Measurements from ENCODE around the gene ZNF546.
A peak's percentile ranks its signal among the peaks of the same experiment; 100 is the strongest.

Gene ZNF546

GRCh38 chr19:40053491-40053890, 56.6 kb downstream of the ZNF546 start:
- intact Hi-C loops (cut with micrococcal nuclease) = no loop called here
- Mint-ChIP-seq H3K4me1 (ENCODE audit: low read depth) (peaks cover 39% of the 10 kb centered on the region), H3K36me3 (ENCODE audit: low read depth) (peaks cover 51% of the 10 kb centered on the region), H3K27ac (no peak overlapping the region), H3K27me3 (no peaks in the 10 kb centered on the region), H3K9me3 (peaks cover 37% of the 10 kb centered on the region), H3K4me3 (no peak overlapping the region)

- H3K36me3 Mint-ChIP-seq (ENCODE audit: low read depth) = peaks cover 39% of the 10 kb centered on the region
- H3K27me3 Mint-ChIP-seq = peaks cover 8% of the 10 kb centered on the region
- intact Hi-C loops (cut with micrococcal nuclease) = no loop called here
- H3K4me3 Mint-ChIP-seq = peak overlapping the region; percentile 97
- peaks cover 39% of the 10 kb centered on the region for H3K4me1 Mint-ChIP-seq (ENCODE audit: low read depth)
- H3K27ac Mint-ChIP-seq = peak overlapping the region; percentile 91
- H3K9me3 Mint-ChIP-seq = peaks cover 37% of the 10 kb centered on the region
These were observed 57.8 kb downstream of the ZNF546 start for GRCh38 chr19:40054632-40055031.

DNA sequence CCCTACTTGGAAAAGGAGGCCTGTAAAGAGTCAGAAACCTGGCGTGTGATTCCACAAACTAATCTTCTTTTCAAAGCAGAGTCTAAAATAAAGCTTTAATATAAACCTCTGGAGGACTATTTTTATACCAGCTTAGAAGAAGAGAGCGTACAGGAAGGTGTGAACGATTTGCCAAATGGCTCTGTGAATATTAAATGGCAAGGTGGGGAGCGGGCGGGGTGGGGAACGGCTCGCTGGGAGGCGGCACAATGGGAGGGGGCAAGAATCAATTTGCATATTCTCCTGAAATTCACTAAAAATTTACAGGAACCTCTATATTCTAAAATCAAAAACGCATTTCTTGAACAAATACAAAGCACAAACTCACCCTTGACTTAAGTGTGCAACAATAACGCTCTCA, 58.2 kb downstream of the ZNF546 start:
- Mint-ChIP-seq H3K36me3 (ENCODE audit: low read depth) (peaks cover 35% of the 10 kb centered on the region), H3K4me3 (peak overlapping the region; percentile 97), H3K27me3 (peaks cover 12% of the 10 kb centered on the region), H3K9me3 (peaks cover 37% of the 10 kb centered on the region), H3K4me1 (ENCODE audit: low read depth) (peaks cover 39% of the 10 kb centered on the region), H3K27ac (peak overlapping the region; percentile 91)
- intact Hi-C loops (cut with micrococcal nuclease) = no loop called here

DNA sequence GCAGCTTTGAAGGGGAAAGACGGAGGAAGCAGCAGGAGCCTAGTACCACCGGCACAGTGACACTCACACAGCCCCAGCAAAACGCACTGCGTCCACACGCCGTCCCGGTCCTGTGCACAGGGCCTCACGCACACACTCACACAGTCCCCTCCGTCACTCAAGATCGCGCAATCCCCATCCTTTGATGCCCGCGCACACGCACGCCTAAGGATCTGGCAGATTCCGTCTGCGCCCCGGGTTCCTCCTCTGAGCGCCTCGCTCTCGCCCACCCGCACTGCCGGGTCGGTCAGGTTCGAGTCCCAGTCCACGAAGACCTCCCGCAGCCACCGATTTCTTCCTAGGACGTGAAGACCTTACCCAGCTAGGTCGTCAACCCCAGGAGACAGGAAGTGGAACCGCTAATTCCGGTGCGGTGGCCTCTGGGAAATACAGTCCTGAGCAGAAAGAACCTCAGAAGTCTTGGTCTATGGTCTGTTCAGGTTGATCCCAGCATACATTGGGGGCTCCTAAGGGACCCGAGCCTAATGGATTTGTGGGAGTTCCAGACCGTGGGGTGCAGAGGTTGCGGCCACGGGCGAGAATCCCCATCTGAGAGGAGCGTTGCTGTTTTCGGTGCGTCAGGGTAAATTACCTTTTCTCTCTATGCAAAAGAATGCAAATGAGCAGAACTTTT, 59.1 kb downstream of the ZNF546 start, which contains the start of gene ZNF780B:
Gene ZNF780B (minus strand): TSS at position 400 of the 673 bp plus-strand sequence. CDS start 5,899 bp downstream, outside the sequence.
- peaks cover 39% of the 10 kb centered on the region for H3K9me3 Mint-ChIP-seq
- H3K36me3 Mint-ChIP-seq (ENCODE audit: low read depth) = peaks cover 28% of the 10 kb centered on the region
- H3K27me3 Mint-ChIP-seq = peaks cover 12% of the 10 kb centered on the region
- peak within 1 kb of the TSS; percentile 97 for H3K4me3 Mint-ChIP-seq
- peaks cover 39% of the 10 kb centered on the region for H3K4me1 Mint-ChIP-seq (ENCODE audit: low read depth)
- peak within 1 kb of the TSS; percentile 91 for H3K27ac Mint-ChIP-seq
- intact Hi-C loops (cut with micrococcal nuclease) = no loop called here

- intact Hi-C loops (cut with micrococcal nuclease) = no loop called here
- peaks cover 41% of the 10 kb centered on the region for H3K9me3 Mint-ChIP-seq
- H3K27me3 Mint-ChIP-seq = peaks cover 12% of the 10 kb centered on the region
- H3K4me3 Mint-ChIP-seq = peak overlapping the region; percentile 97
- H3K36me3 Mint-ChIP-seq (ENCODE audit: low read depth) = peaks cover 28% of the 10 kb centered on the region
- peaks cover 39% of the 10 kb centered on the region for H3K4me1 Mint-ChIP-seq (ENCODE audit: low read depth)
- H3K27ac Mint-ChIP-seq = peak overlapping the region; percentile 91
These were observed 59.6 kb downstream of the ZNF546 start for GRCh38 chr19:40056505-40056904.

DNA sequence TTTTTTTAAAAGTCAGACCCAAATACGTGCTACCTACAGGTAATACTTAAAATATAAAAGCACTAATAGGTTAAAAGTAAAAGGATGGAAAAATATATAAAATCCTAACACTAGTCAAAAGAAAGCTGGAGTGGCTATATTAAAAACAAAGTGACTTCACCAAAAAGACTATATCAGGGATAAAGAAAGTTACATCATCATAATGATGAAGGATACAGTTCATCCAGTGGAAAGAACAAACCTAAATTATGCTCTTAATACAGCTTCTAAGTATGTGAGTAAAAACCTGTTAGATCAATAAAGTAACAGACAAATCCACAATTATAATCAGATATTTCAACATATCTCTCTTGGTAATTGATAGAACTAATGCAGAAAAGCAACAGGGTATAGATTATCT, 60.3 kb downstream of the ZNF546 start:
- Mint-ChIP-seq H3K4me3 (no peak overlapping the region), H3K27me3 (peaks cover 12% of the 10 kb centered on the region), H3K9me3 (peaks cover 40% of the 10 kb centered on the region), H3K36me3 (ENCODE audit: low read depth) (peaks cover 28% of the 10 kb centered on the region), H3K27ac (no peak overlapping the region), H3K4me1 (ENCODE audit: low read depth) (peaks cover 39% of the 10 kb centered on the region)
- intact Hi-C loops (cut with micrococcal nuclease) = no loop called here

DNA sequence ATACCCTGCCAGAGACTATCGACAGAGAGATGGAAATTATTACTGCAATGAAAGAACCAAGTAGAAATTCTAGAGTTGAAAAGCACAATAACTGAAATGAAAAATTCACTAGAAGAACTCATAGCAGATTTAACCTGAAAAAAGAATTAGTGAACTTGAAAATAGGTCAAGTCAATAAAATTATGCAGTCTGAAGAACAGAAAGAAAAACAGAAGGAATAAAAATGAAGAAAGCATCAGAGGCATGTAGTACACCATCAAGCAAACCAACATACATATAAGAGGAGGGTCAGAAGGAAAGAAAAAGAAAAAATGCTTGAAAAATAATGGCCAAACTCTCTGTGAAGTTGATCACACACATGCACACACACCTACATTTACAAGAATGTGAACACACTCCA, 62.8 kb downstream of the ZNF546 start:
- intact Hi-C loops (cut with micrococcal nuclease) = no loop called here
- Mint-ChIP-seq H3K4me3 (no peak overlapping the region), H3K4me1 (ENCODE audit: low read depth) (peaks cover 15% of the 10 kb centered on the region), H3K9me3 (peaks cover 44% of the 10 kb centered on the region), H3K27ac (no peak overlapping the region), H3K27me3 (peaks cover 13% of the 10 kb centered on the region), H3K36me3 (ENCODE audit: low read depth) (peaks cover 9% of the 10 kb centered on the region)

GRCh38 chr19:40070058-40070457, 73.2 kb downstream of the ZNF546 start:
- Mint-ChIP-seq H3K4me3 (no peak overlapping the region), H3K36me3 (ENCODE audit: low read depth) (peaks cover 48% of the 10 kb centered on the region), H3K27ac (no peak overlapping the region), H3K27me3 (no peaks in the 10 kb centered on the region), H3K9me3 (peaks cover 55% of the 10 kb centered on the region), H3K4me1 (ENCODE audit: low read depth) (no peaks in the 10 kb centered on the region)
- intact Hi-C loops (cut with micrococcal nuclease) = no loop called here
